GM18909 (cell line): ENCODE measurements around the gene CLINT1.
"Not testable (repeated sequence)": the region's sequence is repeated elsewhere in the genome, so short reads cannot be mapped to it uniquely, and the experiment has no call there.

ENCODE experiments used
- ATAC-seq: cut with Tn5 transposase; IDR thresholded peaks from one replicate; pipeline ENCODE4 v1.9.1; 2021; ENCODE audit warnings: mild to moderate bottlenecking; ENCODE audit not compliant: unreplicated experiment, poor library complexity

Gene CLINT1

GRCh38 chr5:157858527-157859226, at the start of gene CLINT1:
Gene CLINT1, minus strand, starts transcription at chr5:157859145. Its CDS starts 175 bp downstream, at chr5:157858970.
- ATAC-seq: peak; percentile 66

- ATAC-seq: no peak
Observed at GRCh38 chr5:157908459-157908858, 49.5 kb upstream of the CLINT1 start.

- ATAC-seq: no peak
Observed at GRCh38 chr5:157907479-157907878, 48.5 kb upstream of the CLINT1 start.

DNA sequence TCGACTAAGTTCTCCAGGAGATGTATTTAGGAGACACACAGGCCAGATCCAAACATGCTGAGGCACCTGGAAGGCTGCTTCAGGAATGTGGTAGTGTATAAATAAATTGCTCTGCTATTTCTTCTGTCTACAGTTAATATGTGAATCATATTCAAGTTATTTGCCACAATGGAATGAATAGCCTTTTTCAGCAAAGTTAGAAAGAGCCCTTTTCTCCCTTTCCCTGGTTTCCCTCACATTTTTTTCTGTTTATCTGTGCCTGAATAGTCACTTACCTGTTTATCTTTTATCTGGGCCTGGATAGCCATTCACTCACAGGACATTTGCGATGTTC, 44.1 kb upstream of the CLINT1 start:
- ATAC-seq: no peak

DNA sequence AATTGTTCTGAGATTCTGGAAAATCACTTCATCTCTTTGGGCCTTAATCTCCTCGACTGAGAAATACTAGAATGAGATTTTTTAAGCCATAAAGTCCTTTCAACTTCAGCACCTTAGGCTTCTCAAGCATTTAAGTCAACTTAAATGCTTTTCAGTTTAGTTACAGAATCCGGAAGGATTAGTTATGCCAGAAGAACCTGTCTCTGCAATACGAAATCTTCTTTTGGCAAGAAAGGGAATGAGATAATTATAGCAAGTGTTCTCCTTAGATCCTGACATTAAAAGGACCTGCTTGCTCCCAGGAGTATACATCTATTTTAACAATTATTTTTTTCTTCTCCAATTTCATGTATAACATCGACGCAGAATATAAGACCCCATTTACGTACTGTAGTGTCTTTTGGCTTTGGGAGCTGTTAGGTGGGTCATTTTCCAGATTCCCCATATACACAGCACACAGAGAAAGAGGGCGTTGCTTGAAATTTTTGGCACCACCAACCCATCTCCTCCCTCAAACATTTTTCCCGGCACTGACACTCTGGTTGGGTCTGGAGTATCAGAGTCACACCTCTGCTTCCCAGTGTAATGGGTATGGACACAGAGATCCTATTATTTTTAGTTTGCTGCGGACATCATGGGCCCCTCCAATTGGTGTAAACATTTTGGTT, 43.6 kb upstream of the CLINT1 start:
- ATAC-seq: no peak

DNA sequence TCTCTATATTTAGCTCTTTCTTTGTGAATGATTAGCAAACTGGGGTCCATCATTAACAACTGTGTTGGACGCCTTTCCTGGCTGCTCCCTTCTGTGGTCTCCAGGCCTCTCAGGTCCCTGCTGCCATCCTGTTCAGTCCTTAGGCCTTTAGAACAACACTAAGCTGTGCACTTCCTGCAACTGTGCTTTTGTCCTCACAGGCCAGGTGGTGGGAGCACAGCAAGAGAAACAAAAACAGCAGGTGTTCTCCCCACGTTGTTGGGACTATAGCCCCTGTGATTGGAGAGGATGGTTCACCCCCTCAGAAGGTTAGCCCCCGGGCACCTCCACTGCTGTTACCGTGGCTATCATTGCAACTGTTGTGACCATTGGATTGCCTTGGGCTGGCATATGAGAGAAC, 41.7 kb upstream of the CLINT1 start:
- peak; percentile 76 for ATAC-seq

- ATAC-seq: no peak
Observed at GRCh38 chr5:157893611-157894010, 34.7 kb upstream of the CLINT1 start.

DNA sequence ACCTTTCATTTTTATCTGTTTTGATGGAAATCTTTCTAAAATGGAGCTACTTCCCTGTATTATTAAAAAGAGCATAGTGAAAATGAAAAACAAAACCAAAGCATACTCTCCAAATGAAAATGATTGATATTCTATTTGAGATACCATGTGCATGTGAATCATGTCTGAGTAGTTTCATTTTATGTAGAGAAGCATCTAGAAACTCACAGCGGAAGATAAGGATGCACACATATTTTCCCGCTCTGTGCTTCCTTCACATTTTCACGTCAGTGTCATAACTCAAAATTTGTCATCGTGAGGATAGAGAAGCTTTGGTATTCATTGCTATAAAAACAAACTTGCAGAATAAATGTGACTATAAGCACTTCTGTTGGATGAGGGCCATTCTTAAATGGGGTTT, 34.0 kb upstream of the CLINT1 start:
- ATAC-seq: no peak

GRCh38 chr5:157890836-157891597, 32.1 kb upstream of the CLINT1 start:
- ATAC-seq: no peak

GRCh38 chr5:157888814-157889532, 30.0 kb upstream of the CLINT1 start:
- no peak for ATAC-seq

- no peak for ATAC-seq
Observed at GRCh38 chr5:157886796-157887380, 27.9 kb upstream of the CLINT1 start.

DNA sequence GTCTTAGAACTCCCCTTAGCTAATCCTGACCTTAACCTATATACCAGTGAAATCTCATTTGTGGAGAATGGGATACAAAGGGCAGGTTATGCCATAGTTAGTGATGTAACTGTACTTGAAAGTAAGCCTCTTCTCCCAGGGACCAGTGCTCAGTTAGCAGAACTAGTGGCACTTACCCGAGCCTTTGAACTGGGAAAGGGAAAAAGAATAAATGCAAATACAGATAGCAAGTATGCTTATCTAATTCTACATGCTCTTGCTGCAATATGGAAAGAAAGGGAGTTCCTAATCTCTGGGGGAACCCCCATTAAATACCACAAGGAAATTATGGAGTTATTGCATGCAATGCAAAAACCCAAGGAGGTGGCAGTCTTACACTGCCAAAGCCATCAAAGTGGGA, 26.1 kb upstream of the CLINT1 start:
- ATAC-seq: not testable (repeated sequence)

DNA sequence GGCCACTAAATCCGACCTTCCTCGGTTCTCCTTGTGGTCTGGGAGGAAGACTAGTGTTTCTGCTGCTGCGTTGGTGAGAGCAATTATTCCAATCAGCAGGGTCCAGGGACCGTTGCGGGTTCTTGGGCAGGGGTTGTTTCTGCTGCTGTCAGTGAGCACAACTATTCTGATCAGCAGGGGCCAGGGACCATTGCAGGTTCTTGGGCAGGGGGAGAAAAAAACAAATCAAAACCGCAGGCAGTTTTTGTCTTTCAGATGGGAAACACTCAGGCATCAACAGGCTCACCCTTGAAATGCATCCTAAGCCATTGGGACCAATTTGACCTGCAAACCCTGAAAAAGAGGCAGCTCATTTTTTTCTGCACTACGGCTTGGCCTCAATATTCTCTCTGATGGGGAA, 22.6 kb upstream of the CLINT1 start:
- not testable (repeated sequence) for ATAC-seq

- ATAC-seq: no peak
Observed at GRCh38 chr5:157877821-157878220, 18.9 kb upstream of the CLINT1 start.

GRCh38 chr5:157874861-157875260, 15.9 kb upstream of the CLINT1 start:
- ATAC-seq: no peak

DNA sequence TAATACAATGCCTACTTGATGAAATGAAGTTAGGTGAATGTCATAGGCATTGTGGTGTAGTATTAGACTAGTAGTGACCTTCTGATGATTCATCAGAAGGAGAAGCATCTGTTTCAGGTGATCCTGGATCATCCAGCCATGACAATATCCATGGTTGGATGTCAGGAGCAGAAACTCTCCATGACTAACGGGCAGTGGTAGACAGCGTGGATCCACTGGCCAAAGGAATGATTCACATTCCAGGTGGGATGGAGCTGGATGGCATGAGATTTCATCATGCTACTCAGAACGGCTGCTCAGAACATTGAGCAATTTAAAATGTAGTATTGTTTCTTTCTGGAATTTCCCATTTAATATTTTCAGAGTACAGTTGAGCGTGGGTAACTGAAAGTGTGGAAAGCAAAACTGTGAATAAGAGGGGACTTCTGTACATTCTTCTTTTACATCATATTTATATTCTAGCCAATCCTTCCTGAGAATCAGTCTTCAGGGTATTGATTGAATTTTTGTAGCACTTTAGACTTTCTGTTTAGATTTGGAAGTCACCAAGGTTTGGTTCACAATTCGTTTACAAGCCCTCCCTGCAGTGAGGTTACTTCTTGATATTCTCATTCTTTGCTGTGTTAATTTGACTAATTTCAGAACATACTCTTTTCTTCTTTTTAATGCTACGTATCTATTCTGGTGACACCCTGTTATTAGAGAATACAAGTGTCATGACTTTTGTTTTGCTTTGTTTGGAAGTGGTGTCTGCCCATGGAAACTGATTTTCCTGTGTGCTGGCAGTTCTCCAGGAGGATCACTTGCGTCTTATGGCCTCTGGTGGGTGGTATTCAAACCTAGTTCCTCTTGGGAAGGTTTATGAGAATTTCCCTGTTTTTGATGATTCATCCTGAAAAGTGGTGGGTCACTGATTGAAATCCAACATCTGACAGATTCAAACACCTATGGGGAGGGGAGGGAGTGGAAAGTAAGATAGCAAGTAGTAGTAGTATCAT, 12.2 kb upstream of the CLINT1 start:
- ATAC-seq: no peak

- ATAC-seq: no peak
Observed at GRCh38 chr5:157867751-157868387, 8.9 kb upstream of the CLINT1 start.

DNA sequence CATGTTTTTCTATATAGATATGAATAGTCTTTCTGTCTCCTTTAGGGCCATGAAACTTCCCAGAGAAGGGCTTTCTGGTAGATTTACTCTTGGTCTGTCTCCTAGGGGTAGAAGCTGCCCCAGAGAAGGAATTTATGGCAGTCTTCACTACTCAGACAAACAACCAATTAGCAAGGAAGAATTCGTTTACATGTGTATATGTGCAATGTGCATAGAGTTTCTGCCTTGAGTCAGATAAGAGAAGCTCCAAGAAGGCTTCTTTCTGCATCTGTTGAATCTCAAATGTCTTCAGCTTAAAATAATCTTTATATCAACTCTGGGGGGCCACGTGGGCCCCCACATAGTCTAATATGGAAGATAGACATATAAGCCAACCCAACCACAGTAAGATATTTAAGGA, 7.6 kb upstream of the CLINT1 start:
- no peak for ATAC-seq

- ATAC-seq: no peak
Observed at GRCh38 chr5:157865781-157866180, 6.8 kb upstream of the CLINT1 start.
